Measurements from ENCODE around the gene CD300C.

The CD300C gene

DNA sequence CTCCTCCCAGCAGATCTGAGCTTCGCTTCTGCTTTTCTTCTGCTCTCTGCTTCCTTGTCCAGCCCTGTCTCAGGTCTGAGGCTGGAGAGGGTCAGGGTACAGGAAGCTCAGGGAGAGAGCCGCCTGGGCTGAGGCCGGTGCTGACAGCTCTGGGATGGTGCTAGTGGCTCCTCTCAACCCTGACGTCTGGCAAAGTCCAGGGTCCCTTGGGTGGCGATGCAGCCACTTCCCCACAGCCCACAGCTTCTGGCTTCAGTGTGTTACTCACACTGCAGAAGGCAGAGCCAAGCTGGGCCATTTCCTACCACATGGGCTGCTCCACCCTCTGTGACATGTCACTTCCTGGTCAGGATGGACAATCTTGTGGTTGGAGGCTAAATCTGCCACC, at the start of gene CD300C:
CD300C (minus strand) TSS at position 273 of the 388 bp plus-strand sequence. CDS start 333 bp downstream, outside the sequence.
- Histone ChIP-seq H3K9me2 (replicated peaks; ENCODE audit: insufficient read depth, low read length) (no peaks in the 10 kb centered on the region), H3K79me2 (ENCODE audit: low read length) (no peaks in the 10 kb centered on the region), H3K9me3 (replicated peaks; ENCODE audit: insufficient read depth, low read length) (no peaks in the 10 kb centered on the region), H3F3A (ENCODE audit: insufficient read depth, low read length) (no peaks in the 10 kb centered on the region), H3K36me3 (replicated peaks; ENCODE audit: insufficient read depth, low read length) (no peaks in the 10 kb centered on the region), H2AFZ (ENCODE audit: low read length) (no peak within 1 kb of the TSS), H3K4me1 (ENCODE audit: low read length) (no peaks in the 10 kb centered on the region), H3K27me3 (replicated peaks; ENCODE audit: insufficient read depth, low read length) (peaks cover 77% of the 10 kb centered on the region), H4K20me1 (ENCODE audit: insufficient read depth, low read length) (no peaks in the 10 kb centered on the region), H3K27ac (ENCODE audit: low read length) (no peak within 1 kb of the TSS), H3K9ac (ENCODE audit: low read length) (no peak within 1 kb of the TSS), H3K4me3 (ENCODE audit: low read length) (no peak within 1 kb of the TSS), H3K4me2 (ENCODE audit: low read depth, low read length) (no peak within 1 kb of the TSS)
- no peak for DNase-seq
- no peak for TF ChIP-seq EZH2 (optimal IDR thresholded peaks at IDR 0.05; ENCODE audit: low read depth, low read length)
- TF ChIP-seq, protein P1, sequence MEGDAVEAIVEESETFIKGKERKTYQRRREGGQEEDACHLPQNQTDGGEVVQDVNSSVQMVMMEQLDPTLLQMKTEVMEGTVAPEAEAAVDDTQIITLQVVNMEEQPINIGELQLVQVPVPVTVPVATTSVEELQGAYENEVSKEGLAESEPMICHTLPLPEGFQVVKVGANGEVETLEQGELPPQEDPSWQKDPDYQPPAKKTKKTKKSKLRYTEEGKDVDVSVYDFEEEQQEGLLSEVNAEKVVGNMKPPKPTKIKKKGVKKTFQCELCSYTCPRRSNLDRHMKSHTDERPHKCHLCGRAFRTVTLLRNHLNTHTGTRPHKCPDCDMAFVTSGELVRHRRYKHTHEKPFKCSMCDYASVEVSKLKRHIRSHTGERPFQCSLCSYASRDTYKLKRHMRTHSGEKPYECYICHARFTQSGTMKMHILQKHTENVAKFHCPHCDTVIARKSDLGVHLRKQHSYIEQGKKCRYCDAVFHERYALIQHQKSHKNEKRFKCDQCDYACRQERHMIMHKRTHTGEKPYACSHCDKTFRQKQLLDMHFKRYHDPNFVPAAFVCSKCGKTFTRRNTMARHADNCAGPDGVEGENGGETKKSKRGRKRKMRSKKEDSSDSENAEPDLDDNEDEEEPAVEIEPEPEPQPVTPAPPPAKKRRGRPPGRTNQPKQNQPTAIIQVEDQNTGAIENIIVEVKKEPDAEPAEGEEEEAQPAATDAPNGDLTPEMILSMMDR (IDR thresholded peaks at IDR 0.05; ENCODE audit: low read length) = no peak
- TF ChIP-seq EZH2phosphoT487 (IDR thresholded peaks at IDR 0.05; ENCODE audit: low read length) = no peak

DNA sequence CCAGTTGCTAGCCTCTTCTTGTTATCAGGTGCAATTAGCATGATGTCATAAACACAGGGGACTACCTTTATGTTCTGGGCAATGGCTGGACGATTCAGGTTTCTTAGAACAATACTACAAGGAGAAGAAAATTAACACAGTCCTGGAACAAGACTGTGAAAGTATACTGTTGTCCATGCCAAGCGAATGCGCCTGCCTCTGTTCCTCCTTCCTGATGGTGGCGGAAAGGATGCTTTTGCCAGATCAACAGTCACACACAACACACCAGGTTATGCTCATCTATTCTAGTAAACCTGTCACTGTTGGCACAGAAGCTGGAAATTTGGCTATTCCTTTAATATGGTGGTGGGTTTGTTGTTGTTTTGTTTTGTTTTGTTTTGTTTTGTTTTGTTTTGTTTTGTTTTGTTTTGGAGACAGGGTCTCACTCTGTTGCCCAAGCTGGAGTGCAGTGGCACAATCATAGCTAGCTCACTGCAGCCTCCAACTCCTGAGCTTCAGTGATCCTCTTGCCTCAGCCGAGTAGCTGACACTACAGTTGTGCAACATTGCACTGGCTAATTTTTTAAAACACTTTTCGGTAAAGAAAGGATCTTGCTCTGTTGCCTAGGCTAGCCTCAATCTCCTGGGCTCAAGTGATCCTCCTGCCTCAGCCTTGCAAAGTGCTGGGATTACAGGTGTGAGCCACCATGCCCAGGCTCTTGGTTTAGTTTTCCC, 49.3 kb upstream of the CD300C start:
- Histone ChIP-seq H3K36me3 (replicated peaks; ENCODE audit: insufficient read depth, low read length) (no peaks in the 10 kb centered on the region), H3K79me2 (ENCODE audit: low read length) (no peaks in the 10 kb centered on the region), H3K4me2 (ENCODE audit: low read depth, low read length) (no peak overlapping the region), H3K9ac (ENCODE audit: low read length) (no peak overlapping the region), H3K9me3 (replicated peaks; ENCODE audit: insufficient read depth, low read length) (no peaks in the 10 kb centered on the region), H3K27ac (ENCODE audit: low read length) (no peak overlapping the region), H3K27me3 (replicated peaks; ENCODE audit: insufficient read depth, low read length) (peaks cover 85% of the 10 kb centered on the region), H3F3A (ENCODE audit: insufficient read depth, low read length) (no peaks in the 10 kb centered on the region), H3K4me1 (ENCODE audit: low read length) (peaks cover 10% of the 10 kb centered on the region; the same call in 1 of the 2 replicates), H3K4me3 (ENCODE audit: low read length) (no peak overlapping the region), H2AFZ (ENCODE audit: low read length) (no peak overlapping the region), H3K9me2 (replicated peaks; ENCODE audit: insufficient read depth, low read length) (no peaks in the 10 kb centered on the region), H4K20me1 (ENCODE audit: insufficient read depth, low read length) (no peaks in the 10 kb centered on the region)
- no peak for DNase-seq
- TF ChIP-seq EZH2 (optimal IDR thresholded peaks at IDR 0.05; ENCODE audit: low read depth, low read length) (no peak), EZH2phosphoT487 (IDR thresholded peaks at IDR 0.05; ENCODE audit: low read length) (no peak)
- TF ChIP-seq, protein P1 (IDR thresholded peaks at IDR 0.05; ENCODE audit: low read length) = no peak

DNA sequence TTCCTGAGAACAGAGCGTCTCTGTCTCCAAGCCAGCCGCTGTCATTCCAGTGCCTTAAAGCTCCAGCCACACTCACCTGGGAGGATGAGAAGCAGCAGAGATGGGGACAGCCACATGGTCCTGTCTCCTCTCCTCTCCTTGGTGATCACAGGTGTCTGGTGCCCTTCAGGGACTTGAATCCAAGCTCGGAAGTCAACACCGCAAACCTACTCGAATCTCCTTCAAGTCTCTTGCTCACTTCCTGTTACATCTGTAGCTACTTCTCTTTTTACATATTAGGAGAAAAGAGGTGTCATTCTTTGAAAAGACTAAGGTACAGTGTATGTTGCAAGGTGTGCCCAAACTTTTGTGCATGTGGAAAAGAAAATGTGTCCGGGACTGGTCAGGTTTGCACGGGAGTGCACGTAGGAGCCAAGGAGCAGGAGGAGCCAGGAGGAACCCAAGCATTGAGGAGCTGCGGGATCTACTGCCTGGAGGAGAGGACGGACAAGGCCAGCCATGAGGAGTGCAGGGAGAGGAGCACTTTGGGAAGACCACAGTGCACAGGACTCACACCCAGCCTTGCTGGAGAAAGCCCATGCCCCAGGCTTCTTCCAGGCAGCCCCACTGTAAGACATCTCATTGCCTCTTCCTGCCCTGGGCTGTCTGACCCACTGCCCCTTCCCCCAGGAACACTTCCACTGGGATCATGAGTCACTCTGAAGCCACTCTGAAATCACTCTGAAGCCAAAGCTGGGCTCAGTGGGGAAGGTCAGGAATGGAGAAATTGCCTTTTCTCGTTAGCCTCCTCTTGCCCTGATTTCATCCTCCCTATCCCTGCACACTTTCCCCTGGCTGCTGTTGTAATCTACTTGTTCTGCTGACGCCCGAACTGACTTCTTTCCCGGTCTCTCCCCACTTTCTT, 46.4 kb upstream of the CD300C start, which contains the start of gene CD300LD:
CD300LD (minus strand) TSS at position 197 of the 904 bp plus-strand sequence; CDS start at position 116, 81 bp downstream.
- TF ChIP-seq EZH2phosphoT487 (IDR thresholded peaks at IDR 0.05; ENCODE audit: low read length) (no peak), EZH2 (optimal IDR thresholded peaks at IDR 0.05; ENCODE audit: low read depth, low read length) (no peak)
- TF ChIP-seq, protein P1 (IDR thresholded peaks at IDR 0.05; ENCODE audit: low read length) = no peak
- Histone ChIP-seq H3K9ac (ENCODE audit: low read length) (no peak within 1 kb of the TSS), H4K20me1 (ENCODE audit: insufficient read depth, low read length) (no peaks in the 10 kb centered on the region), H3K4me1 (ENCODE audit: low read length) (no peaks in the 10 kb centered on the region), H3F3A (ENCODE audit: insufficient read depth, low read length) (no peaks in the 10 kb centered on the region), H3K27ac (ENCODE audit: low read length) (no peak within 1 kb of the TSS), H3K9me2 (replicated peaks; ENCODE audit: insufficient read depth, low read length) (no peaks in the 10 kb centered on the region), H3K79me2 (ENCODE audit: low read length) (no peaks in the 10 kb centered on the region), H3K4me2 (ENCODE audit: low read depth, low read length) (peak within 1 kb of the TSS; percentile 5; the same call in 1 of the 2 replicates), H3K36me3 (replicated peaks; ENCODE audit: insufficient read depth, low read length) (no peaks in the 10 kb centered on the region), H3K27me3 (replicated peaks; ENCODE audit: insufficient read depth, low read length) (peaks cover 92% of the 10 kb centered on the region), H3K9me3 (replicated peaks; ENCODE audit: insufficient read depth, low read length) (no peaks in the 10 kb centered on the region), H3K4me3 (ENCODE audit: low read length) (no peak within 1 kb of the TSS), H2AFZ (ENCODE audit: low read length) (no peak within 1 kb of the TSS)
- DNase-seq = no peak

Data from MM.1S (cell line).